Heart right ventricle (tissue), 16 donors: ENCODE measurements around the gene NRP2. TPM values are rescaled to one million over a fixed set of nuclear protein-coding genes. Genes with fewer than 3 reads are reported as not detected.
A peak's percentile ranks its signal among the peaks of the same experiment; 100 is the strongest.

Experiments
- ATAC-seq, 8 donors: fragments of 200-7000 bp; cut with Tn5 transposase; one replicate each; pipeline ENCODE4 v1.9.1; 2020; ENCODE audit warnings: mild to moderate bottlenecking in 8 of 8, moderate library complexity in 8 of 8, moderate number of reproducible peaks in 1 of 8
- DNase-seq, 2 donors: peaks; one replicate each; pipeline ENCODE4 v3.0.0-alpha.2; 2020
- H3K27ac ChIP-seq, 10 donors: fragments of 200-600 bp; sonication (generic) in 2 of 10; one replicate each; pipeline versions ENCODE4 v1.5.0 to v1.8.0; 2020 to 2022; ENCODE audit warnings: mild to moderate bottlenecking in 3 of 10
- H3K27me3 ChIP-seq, 7 donors: fragments of 200-600 bp; one replicate each; pipeline ENCODE4 v1.8.0; 2021 to 2022; ENCODE audit warnings: mild to moderate bottlenecking in 2 of 7
- H3K36me3 ChIP-seq, 9 donors: fragments of 200-600 bp; sonication (generic) in 1 of 9; one replicate each; pipeline versions ENCODE4 v1.5.0 to v1.8.0; 2020 to 2022; ENCODE audit warnings: mild to moderate bottlenecking in 2 of 9
- H3K4me1 ChIP-seq, 9 donors: fragments of 200-600 bp; sonication (generic) in 1 of 9; one replicate each; pipeline versions ENCODE4 v1.5.0 to v1.8.0; 2020 to 2022; ENCODE audit warnings: mild to moderate bottlenecking in 4 of 9
- H3K4me3 ChIP-seq, 10 donors: fragments of 200-600 bp; sonication (generic) in 2 of 10; one replicate each; pipeline versions ENCODE4 v1.5.0 to v1.8.0; 2020 to 2022; ENCODE audit warnings: mild to moderate bottlenecking in 7 of 10, moderate library complexity in 2 of 10
- H3K9me3 ChIP-seq, 11 donors: fragments of 200-600 bp in 10 of 11; sonication (generic) in 2 of 11; one replicate each; pipeline versions ENCODE4 v1.5.0 to v1.8.0; 2013 to 2022; ENCODE audit warnings: mild to moderate bottlenecking in 2 of 11, control low read depth in 1 of 11, moderate library complexity in 1 of 11
- WGBS, 2 donors: extraction: QIAGEN DNeasy Blood & Tissue Kit; methylation state at CpG; one replicate each; pipeline ENCODE4 v1.1.7; 2013; ENCODE audit warnings: inconsistent platforms in 1 of 2; 5-methylcytosine and 5-hydroxymethylcytosine counted together
- intact Hi-C, 10 donors: fragments of 100-400 bp; cut with DNase I; formaldehyde crosslinking; loops; one replicate each; pipeline versions ENCODE4 v1.11.1 to v1.14.2; 2022
- polyA plus RNA-seq, 2 donors: library from polyadenylated mRNA; stranded (reverse); fragments of 200-250 nt; gene quantifications; one replicate each; pipeline ENCODE4 v1.2.3, GENCODE V29; 2013
- total RNA-seq, 10 donors: library from RNA; stranded (reverse); fragmentation: NEBNext Ultra II Directional in 3 of 10; extraction: Animal tissue kit (Norgen Biotek cat#: 25700) in 3 of 10; gene quantifications; one replicate each; pipeline versions ENCODE4 v1.2.1 to v1.2.4, GENCODE V29; 2021 to 2023
- TF ChIP-seq, protein P1 (sequence below), 9 donors: fragments of 200-600 bp; sonication (generic) in 2 of 9; IDR thresholded peaks; one replicate each; pipeline versions ENCODE4 v1.5.0 to v1.8.0; 2021 to 2022; ENCODE audit warnings: antibody characterized with exemption in 9 of 9, mild to moderate bottlenecking in 5 of 9, moderate library complexity in 1 of 9
- donor health status: Arrhythmogenic right ventricular cardiomyopathy.
- donor health status: ischemic (EF 13 %, LVEDD 7.1; RV severe dilation, severe dysfunction).
- donor health status: healthy with polysubstance abuse.
- donor health status: DM: no; HTN: yes; CAD: no.
- donor health status: DM: no; HTN: no; CAD: no.
- donor health status: ischemic (EF 25% LVEDD 6.9; RV normal size, moderate dysfunction).
- donor health status: ischemic (EF 25% LVEDD 5.7; RV mildly dilated, moderate dysfunction).
- donor health status: healthy.
- donor health status: DM: yes; HTN: yes; CAD: no.
- donor health status: Ischemic cardiomyopathy.
- donor health status: ischemic (EF 35%, LVEDD 5.7; RV mildly dilated, moderate dysfunction).
- donor health status: nonischemic (EF 11% LVEDD 7.7; RV severe dilation, severe dysfunction).
- donor health status: DM: yes; HTN: yes; CAD: no.
- donor health status: PGD.
- donor health status: ischemic (EF 29% LVEDD 5.4; RV normal size, mild dysfunction).
- donor health status: nonischemic (EF 23%, LVEDD 6.1; RV moderate dilation, normal function).

Gene NRP2
- total and polyA plus RNA-seq, 12 donors, result 2.5 to 29.4 (median 8.6) TPM

GRCh38 chr2:205740381-205740780 lies 58.1 kb downstream of the NRP2 start:
- Histone ChIP-seq H3K4me3 (no peak overlapping the region), H3K27me3 (no peaks in the 10 kb centered on the region), H3K27ac (no peak overlapping the region), H3K9me3 (no peaks in the 10 kb centered on the region), H3K36me3 (peaks cover 0 to 85% (median 0%) of the 10 kb centered on the region in 9 donors), H3K4me1 (peaks cover 0 to 18% (median 0%) of the 10 kb centered on the region in 9 donors)
- ATAC-seq (no peak), DNase-seq (no peak)
- WGBS, 2 donors, result 98% methylated on average over 8 of the region's 8 CpGs
- intact Hi-C loops, result no loop called here
- TF ChIP-seq, protein P1, sequence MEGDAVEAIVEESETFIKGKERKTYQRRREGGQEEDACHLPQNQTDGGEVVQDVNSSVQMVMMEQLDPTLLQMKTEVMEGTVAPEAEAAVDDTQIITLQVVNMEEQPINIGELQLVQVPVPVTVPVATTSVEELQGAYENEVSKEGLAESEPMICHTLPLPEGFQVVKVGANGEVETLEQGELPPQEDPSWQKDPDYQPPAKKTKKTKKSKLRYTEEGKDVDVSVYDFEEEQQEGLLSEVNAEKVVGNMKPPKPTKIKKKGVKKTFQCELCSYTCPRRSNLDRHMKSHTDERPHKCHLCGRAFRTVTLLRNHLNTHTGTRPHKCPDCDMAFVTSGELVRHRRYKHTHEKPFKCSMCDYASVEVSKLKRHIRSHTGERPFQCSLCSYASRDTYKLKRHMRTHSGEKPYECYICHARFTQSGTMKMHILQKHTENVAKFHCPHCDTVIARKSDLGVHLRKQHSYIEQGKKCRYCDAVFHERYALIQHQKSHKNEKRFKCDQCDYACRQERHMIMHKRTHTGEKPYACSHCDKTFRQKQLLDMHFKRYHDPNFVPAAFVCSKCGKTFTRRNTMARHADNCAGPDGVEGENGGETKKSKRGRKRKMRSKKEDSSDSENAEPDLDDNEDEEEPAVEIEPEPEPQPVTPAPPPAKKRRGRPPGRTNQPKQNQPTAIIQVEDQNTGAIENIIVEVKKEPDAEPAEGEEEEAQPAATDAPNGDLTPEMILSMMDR (IDR thresholded peaks at IDR 0.05), result no peak

- no peak overlapping the region for H3K4me3 ChIP-seq
- H3K9me3 ChIP-seq, result no peaks in the 10 kb centered on the region
- DNase-seq (no peak), ATAC-seq (no peak)
- no peaks in the 10 kb centered on the region for H3K27me3 ChIP-seq
- peaks cover 0 to 88% (median 0%) of the 10 kb centered on the region in 9 donors for H3K36me3 ChIP-seq
- H3K27ac ChIP-seq, result no peak overlapping the region
- TF ChIP-seq, protein P1 (IDR thresholded peaks at IDR 0.05), result no peak
- H3K4me1 ChIP-seq, result peaks cover 0 to 18% (median 0%) of the 10 kb centered on the region in 9 donors
- intact Hi-C loops, result no loop called here
- 91 to 94% methylated on average over 4 of the region's 4 CpGs for WGBS, 2 donors
Measured at GRCh38 chr2:205741256-205741978, 59.1 kb downstream of the NRP2 start.

DNA sequence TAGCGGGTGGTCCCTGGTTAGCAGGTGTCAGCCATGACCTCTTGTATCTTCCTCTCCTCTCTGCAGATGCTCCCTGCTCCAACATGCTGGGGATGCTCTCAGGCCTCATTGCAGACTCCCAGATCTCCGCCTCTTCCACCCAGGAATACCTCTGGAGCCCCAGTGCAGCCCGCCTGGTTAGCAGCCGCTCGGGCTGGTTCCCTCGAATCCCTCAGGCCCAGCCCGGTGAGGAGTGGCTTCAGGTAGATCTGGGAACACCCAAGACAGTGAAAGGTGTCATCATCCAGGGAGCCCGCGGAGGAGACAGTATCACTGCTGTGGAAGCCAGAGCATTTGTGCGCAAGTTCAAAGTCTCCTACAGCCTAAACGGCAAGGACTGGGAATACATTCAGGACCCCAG lies 60.8 kb downstream of the NRP2 start:
- intact Hi-C loops, result no loop called here
- H3K27me3 ChIP-seq, result no peaks in the 10 kb centered on the region
- peaks cover 0 to 7% (median 0%) of the 10 kb centered on the region in 9 donors for H3K4me1 ChIP-seq
- H3K4me3 ChIP-seq, result no peak overlapping the region
- peaks cover 0 to 98% (median 0%) of the 10 kb centered on the region in 9 donors for H3K36me3 ChIP-seq
- no peak for DNase-seq
- H3K9me3 ChIP-seq, result no peaks in the 10 kb centered on the region
- TF ChIP-seq, protein P1 (IDR thresholded peaks at IDR 0.05), result no peak
- no peak for ATAC-seq
- 97% methylated on average over 11 of the region's 11 CpGs for WGBS, 2 donors
- H3K27ac ChIP-seq, result no peak overlapping the region

GRCh38 chr2:205744074-205744591 lies 61.8 kb downstream of the NRP2 start:
- no peak for DNase-seq
- Histone ChIP-seq H3K27me3 (no peaks in the 10 kb centered on the region), H3K36me3 (peaks cover 0 to 98% (median 0%) of the 10 kb centered on the region in 9 donors), H3K4me3 (no peak overlapping the region), H3K27ac (no peak overlapping the region), H3K9me3 (no peaks in the 10 kb centered on the region), H3K4me1 (no peaks in the 10 kb centered on the region)
- WGBS, 2 donors, result 68 to 71% methylated on average over 7 of the region's 7 CpGs
- intact Hi-C loops, result no loop called here
- peak in 1 of 8 donors; percentile 7 for ATAC-seq
- TF ChIP-seq, protein P1 (IDR thresholded peaks at IDR 0.05), result no peak
